PC-3 (cell line): Measurements from ENCODE around the gene NOX4. TPM values are rescaled to one million over a fixed set of nuclear protein-coding genes. Genes with fewer than 3 reads are reported as not detected.

Experiments
- ATAC-seq: fragments of 200-7000 bp; cut with Tn5 transposase; 2 replicates; pipeline ENCODE4 v1.9.1; 2020; ENCODE audit warnings: mild to moderate bottlenecking, moderate library complexity
- BruUV-seq: library from RNA; stranded (reverse); fragments of 400-500 nt; replicated peaks from 2 replicates; lab custom pipeline; 2021; lab: Mats Ljungman, UMichigan
- CTCF ChIA-PET: fragments of 300-600 bp; sonication (Branson Sonifier 250); formaldehyde crosslinking; loops from one replicate; lab custom pipeline; 2022; ENCODE audit warnings: antibody characterized with exemption; lab: Charles Lee
- POLR2A ChIA-PET: fragments of 300-600 bp; sonication (Branson Sonifier 250); formaldehyde crosslinking; loops from one replicate; lab custom pipeline; 2022; ENCODE audit warnings: antibody characterized with exemption; ENCODE audit not compliant: unreplicated experiment; lab: Charles Lee
- DNase-seq: peaks from one replicate; pipeline ENCODE4 v3.0.0-alpha.2; 2015
- H2AFZ ChIP-seq: fragments of 300-600 bp; sonication (generic); 2 replicates; pipeline ENCODE4 v1.6.0; 2016; ENCODE audit warnings: antibody characterized with exemption, low read length
- H3F3A ChIP-seq: fragments of 300-600 bp; sonication (generic); one replicate; pipeline ENCODE4 v1.6.0; 2017; ENCODE audit warnings: antibody characterized with exemption, low read length, control low read depth, mild to moderate bottlenecking; ENCODE audit not compliant: unreplicated experiment
- H3K27ac ChIP-seq: fragments of 300-600 bp; sonication (generic); 2 replicates; pipeline ENCODE4 v1.5.1; 2016; ENCODE audit warnings: mild to moderate bottlenecking, low read length
- H3K27me3 ChIP-seq: fragments of 300-600 bp; sonication (generic); 2 replicates; pipeline ENCODE4 v1.6.1; 2016; ENCODE audit warnings: low read length, mixed read lengths
- H3K36me3 ChIP-seq: fragments of 300-600 bp; sonication (generic); 2 replicates; pipeline ENCODE4 v1.6.1; 2016; ENCODE audit warnings: low read depth, mixed run types, low read length, mixed read lengths
- H3K4me1 ChIP-seq: fragments of 300-600 bp; sonication (generic); 2 replicates; pipeline ENCODE4 v1.5.1; 2016; ENCODE audit warnings: low read length; ENCODE audit not compliant: insufficient read depth
- H3K4me2 ChIP-seq: fragments of 300-600 bp; sonication (generic); 2 replicates; pipeline ENCODE4 v1.6.0; 2016; ENCODE audit warnings: low read length
- H3K4me3 ChIP-seq: fragments of 300-600 bp; sonication (generic); 2 replicates; pipeline ENCODE4 v1.5.1; 2016; ENCODE audit warnings: mild to moderate bottlenecking, low read length, mixed read lengths
- H3K79me2 ChIP-seq: fragments of 300-600 bp; sonication (generic); 2 replicates; pipeline ENCODE4 v1.6.1; 2017; ENCODE audit warnings: low read length, mixed read lengths
- H3K9ac ChIP-seq: fragments of 300-600 bp; sonication (generic); 2 replicates; pipeline ENCODE4 v1.6.0; 2016; ENCODE audit warnings: mild to moderate bottlenecking, low read length
- H3K9me2 ChIP-seq: fragments of 300-600 bp; sonication (generic); replicated peaks from 2 replicates; pipeline ENCODE4 v1.6.1; 2016; ENCODE audit warnings: mixed run types, low read length, mixed read lengths
- H3K9me3 ChIP-seq: fragments of 300-600 bp; sonication (generic); 2 replicates; pipeline ENCODE4 v1.6.1; 2016; ENCODE audit warnings: low read length, mixed read lengths
- H4K20me1 ChIP-seq: fragments of 300-600 bp; sonication (generic); 2 replicates; pipeline ENCODE4 v1.6.1; 2016; ENCODE audit warnings: low read length, mixed read lengths
- CTCF ChIP-seq: fragments of 300-600 bp; sonication (generic); conservative IDR thresholded peaks from 2 replicates; pipeline ENCODE4 v1.5.1; 2017; ENCODE audit warnings: antibody characterized with exemption, low read depth, mild to moderate bottlenecking, low read length
- EZH2 ChIP-seq: fragments of 300-600 bp; sonication (generic); IDR thresholded peaks from one replicate; pipeline ENCODE4 v1.6.1; 2017; ENCODE audit warnings: antibody characterized with exemption, mild to moderate bottlenecking, low read length; ENCODE audit not compliant: unreplicated experiment
- EZH2phosphoT487 ChIP-seq: fragments of 300-600 bp; sonication (generic); IDR thresholded peaks from 2 replicates; pipeline ENCODE4 v1.6.1; 2018; ENCODE audit warnings: mild to moderate bottlenecking, antibody characterized with exemption, low read length, borderline replicate concordance
- intact Hi-C: fragments of 100-400 bp; cut with micrococcal nuclease; formaldehyde crosslinking; loops from 2 replicates; pipeline ENCODE4 v1.9.0; 2023
- total RNA-seq: library from RNA; depleted of rRNA; stranded (reverse); fragments of >200 nt; gene quantifications from 2 replicates; pipeline ENCODE4 v1.2.3, GENCODE V29; 2014

Gene NOX4
- total RNA-seq, 1 experiment from 2014 or later: not detected

DNA sequence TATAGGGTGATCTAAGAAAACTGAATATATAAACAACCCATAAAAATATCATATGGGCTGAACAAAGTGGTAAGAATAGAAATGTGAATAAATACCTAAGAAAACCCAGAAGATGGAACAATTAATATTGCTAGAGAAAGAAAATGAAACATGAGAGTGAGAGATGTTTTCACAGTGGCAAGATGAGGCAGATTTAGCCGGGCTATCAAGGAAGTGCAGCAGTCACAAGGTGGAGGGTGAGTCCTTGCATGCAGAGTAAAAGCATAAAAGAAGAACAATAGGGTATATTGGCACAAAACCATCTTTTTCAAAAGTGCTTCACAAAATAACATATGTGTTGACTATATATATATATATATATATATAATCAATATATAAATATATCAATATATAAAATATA is 49.6 kb downstream of the NOX4 start:
- H3K4me3 ChIP-seq: no peak overlapping the region
- no peaks in the 10 kb centered on the region for H3K36me3 ChIP-seq
- no peak for ATAC-seq
- no peaks in the 10 kb centered on the region for H3K9me3 ChIP-seq
- no peak overlapping the region for H3K4me2 ChIP-seq
- DNase-seq: no peak
- CTCF ChIA-PET: no interaction called here
- POLR2A ChIA-PET: no interaction called here
- TF ChIP-seq CTCF: no peak
- TF ChIP-seq EZH2phosphoT487: no peak
- no peak for TF ChIP-seq EZH2
- H3K79me2 ChIP-seq: no peaks in the 10 kb centered on the region
- no peaks in the 10 kb centered on the region for H3K9me2 ChIP-seq
- BruUV-seq: no TSS peak
- H3K27me3 ChIP-seq: peaks cover 20% of the 10 kb centered on the region
- no peaks in the 10 kb centered on the region for H4K20me1 ChIP-seq
- intact Hi-C loops: no loop called here
- H2AFZ ChIP-seq: no peak overlapping the region
- H3K27ac ChIP-seq: no peak overlapping the region
- no peaks in the 10 kb centered on the region for H3K4me1 ChIP-seq
- no peak overlapping the region for H3K9ac ChIP-seq
- no peaks in the 10 kb centered on the region for H3F3A ChIP-seq

DNA sequence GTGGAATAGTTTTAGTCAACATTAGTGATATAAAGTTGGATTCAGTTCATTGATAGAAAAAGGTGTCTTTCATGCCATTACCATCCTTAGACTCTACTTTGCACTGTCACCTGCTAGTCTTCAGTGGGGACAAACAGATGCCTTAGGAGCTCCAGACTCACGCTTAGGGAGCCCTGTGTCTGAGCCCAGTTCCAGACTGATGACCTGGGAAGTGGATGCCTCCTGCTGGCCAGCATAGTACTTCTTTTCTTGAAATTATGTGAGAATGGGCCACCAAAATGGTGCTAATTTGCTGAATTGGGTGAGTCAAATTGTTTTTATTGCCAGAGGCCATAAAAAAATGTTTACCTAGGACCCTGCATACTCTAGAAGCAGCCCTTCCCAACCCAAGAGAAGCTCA is 53.9 kb downstream of the NOX4 start:
- BruUV-seq: no TSS peak
- Histone ChIP-seq H3K27ac (no peak overlapping the region), H2AFZ (no peak overlapping the region), H4K20me1 (no peaks in the 10 kb centered on the region), H3K4me2 (no peak overlapping the region), H3K4me3 (no peak overlapping the region), H3K79me2 (no peaks in the 10 kb centered on the region), H3K9ac (no peak overlapping the region), H3K27me3 (peaks cover 12% of the 10 kb centered on the region), H3K4me1 (no peaks in the 10 kb centered on the region), H3K9me2 (no peaks in the 10 kb centered on the region), H3F3A (no peaks in the 10 kb centered on the region), H3K9me3 (no peaks in the 10 kb centered on the region), H3K36me3 (no peaks in the 10 kb centered on the region)
- TF ChIP-seq EZH2 (no peak), CTCF (peak; percentile 40; the same call in 1 of the 2 replicates)
- ChIA-PET POLR2A (no interaction called here), CTCF (no interaction called here)
- DNase-seq (no peak), ATAC-seq (no peak)
- intact Hi-C loops: no loop called here

- ATAC-seq: no peak
- no peak overlapping the region for H3K4me2 ChIP-seq
- no peak overlapping the region for H3K27ac ChIP-seq
- CTCF ChIA-PET: no interaction called here
- intact Hi-C loops: no loop called here
- H3F3A ChIP-seq: no peaks in the 10 kb centered on the region
- no TSS peak for BruUV-seq
- DNase-seq: no peak
- no peaks in the 10 kb centered on the region for H3K36me3 ChIP-seq
- no peaks in the 10 kb centered on the region for H3K79me2 ChIP-seq
- H3K9ac ChIP-seq: no peak overlapping the region
- H3K27me3 ChIP-seq: 0 out of 2 replicates have a peak, but pooled peaks cover 3% of the 10 kb centered on the region
- H3K4me3 ChIP-seq: no peak overlapping the region
- no peaks in the 10 kb centered on the region for H3K4me1 ChIP-seq
- POLR2A ChIA-PET: no interaction called here
- H3K9me2 ChIP-seq: no peaks in the 10 kb centered on the region
- H4K20me1 ChIP-seq: no peaks in the 10 kb centered on the region
- H2AFZ ChIP-seq: no peak overlapping the region
- TF ChIP-seq EZH2phosphoT487: no peak
- TF ChIP-seq EZH2: no peak
- TF ChIP-seq CTCF: no peak
- H3K9me3 ChIP-seq: no peaks in the 10 kb centered on the region
These were observed 55.1 kb downstream of the NOX4 start for GRCh38 chr11:89436071-89436470.
